ENCODE results near the gene TXLNA.
A peak's percentile ranks its signal among the peaks of the same experiment; 100 is the strongest.

TXLNA gene

DNA sequence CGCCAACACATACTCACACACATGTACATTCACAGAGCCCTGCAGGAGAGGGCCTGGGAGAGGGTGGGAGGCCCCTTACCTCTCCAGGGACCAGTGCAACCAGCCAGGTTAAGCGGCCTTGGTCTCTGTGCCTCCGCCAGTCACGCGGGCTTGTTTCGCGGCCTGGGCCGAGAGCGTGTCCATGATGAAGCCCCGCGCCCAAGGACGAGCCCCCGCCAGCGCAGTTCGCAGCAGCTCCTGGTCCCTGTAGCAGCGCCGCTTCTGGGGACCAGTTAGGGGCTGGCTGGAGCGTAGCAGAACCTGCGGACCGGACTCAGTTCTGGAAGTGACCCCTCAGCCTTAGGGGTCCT lies 60.3 kb downstream of the TXLNA start:
- Histone ChIP-seq H3K9me3 (ENCODE audit: control insufficient read depth, insufficient read depth, low read length) (no peaks in the 10 kb centered on the region), H3K36me3 (ENCODE audit: insufficient read depth, low read length) (no peaks in the 10 kb centered on the region), H3K9ac (ENCODE audit: low read depth, low read length) (peak overlapping the region; percentile 90), H3K4me1 (ENCODE audit: insufficient read depth, low read length) (no peaks in the 10 kb centered on the region)

DNA sequence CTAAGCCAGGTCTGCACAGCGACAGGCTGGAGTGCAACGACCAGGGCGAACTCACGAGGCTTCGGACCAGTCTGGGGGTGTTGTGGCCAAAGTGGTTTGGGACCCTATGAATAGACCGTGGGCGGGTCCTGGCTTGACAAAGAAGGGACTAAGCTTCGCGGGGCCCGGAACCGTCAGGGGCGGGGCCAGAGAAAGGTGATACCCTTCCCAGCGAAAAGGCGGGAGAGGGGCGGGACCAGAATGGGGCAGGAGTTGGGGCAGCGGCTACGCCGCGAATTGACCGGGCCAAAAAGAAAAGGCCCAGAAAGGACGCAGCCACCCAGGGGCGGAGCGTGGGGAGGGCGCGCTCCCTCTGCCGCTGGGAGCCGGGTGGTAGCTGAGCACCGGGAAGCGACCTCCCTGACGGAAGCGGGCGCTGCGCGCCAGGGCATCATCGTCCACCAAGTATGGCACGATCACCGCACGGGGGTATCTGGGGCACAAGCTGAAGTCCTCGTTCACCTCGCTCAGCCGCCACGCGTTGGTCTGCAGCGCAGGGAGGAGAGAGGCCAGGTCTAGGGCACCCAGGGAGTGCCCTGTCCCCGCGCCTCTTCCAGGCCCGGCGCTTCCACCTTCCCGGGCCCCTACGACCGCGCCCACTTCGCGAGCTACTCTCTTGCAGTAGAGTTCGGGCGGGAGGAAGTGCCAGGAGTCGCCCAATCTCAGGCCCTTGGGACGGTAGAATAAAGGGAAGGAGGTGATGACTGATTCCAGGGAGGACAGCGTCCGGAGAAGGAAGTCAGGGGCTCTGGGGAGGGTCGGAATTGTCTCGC lies 60.9 kb downstream of the TXLNA start:
- H3K36me3 ChIP-seq (ENCODE audit: insufficient read depth, low read length): no peaks in the 10 kb centered on the region
- no peaks in the 10 kb centered on the region for H3K4me1 ChIP-seq (ENCODE audit: insufficient read depth, low read length)
- H3K9ac ChIP-seq (ENCODE audit: low read depth, low read length): peak overlapping the region; percentile 90
- H3K9me3 ChIP-seq (ENCODE audit: control insufficient read depth, insufficient read depth, low read length): no peaks in the 10 kb centered on the region

DNA sequence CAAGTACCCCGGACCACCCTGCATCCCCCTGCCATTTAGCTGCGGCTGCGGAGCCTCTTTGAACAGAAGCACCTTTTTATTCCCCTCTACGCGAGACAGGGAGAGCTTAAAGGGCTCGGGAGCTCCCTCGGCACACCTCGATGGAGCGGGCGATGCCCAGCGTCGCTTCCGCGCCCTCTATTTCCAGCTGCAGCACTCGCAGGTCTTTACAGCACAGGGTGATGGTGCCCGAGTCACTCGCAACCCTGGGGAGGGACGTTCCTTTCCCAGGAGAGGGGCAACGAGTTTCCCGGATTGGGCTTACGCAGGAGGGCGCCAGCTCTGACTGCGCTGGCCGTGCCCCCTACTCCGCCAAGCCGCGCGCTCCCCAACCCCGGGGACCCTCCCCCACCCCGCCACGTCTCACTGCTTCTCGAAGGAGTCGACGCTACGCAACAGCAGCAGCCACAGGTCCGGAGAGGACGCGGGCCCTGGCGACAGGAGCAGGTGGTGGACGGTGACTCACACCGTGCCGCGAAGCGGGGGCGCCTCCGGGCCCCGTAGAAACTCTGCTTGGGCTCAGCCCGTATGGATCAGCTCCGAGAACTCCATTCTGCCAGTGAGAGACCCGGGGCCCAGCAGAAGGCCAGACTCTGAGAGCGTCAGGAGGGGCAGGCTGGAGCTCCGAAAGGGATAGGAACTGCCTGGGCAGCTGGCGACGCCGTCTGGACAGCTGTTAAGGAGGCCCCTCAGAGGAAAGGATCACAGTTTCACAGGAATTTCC lies 61.7 kb downstream of the TXLNA start:
- no peaks in the 10 kb centered on the region for H3K9me3 ChIP-seq (ENCODE audit: control insufficient read depth, insufficient read depth, low read length)
- no peaks in the 10 kb centered on the region for H3K4me1 ChIP-seq (ENCODE audit: insufficient read depth, low read length)
- peak overlapping the region; percentile 90 for H3K9ac ChIP-seq (ENCODE audit: low read depth, low read length)
- H3K36me3 ChIP-seq (ENCODE audit: insufficient read depth, low read length): no peaks in the 10 kb centered on the region

DNA sequence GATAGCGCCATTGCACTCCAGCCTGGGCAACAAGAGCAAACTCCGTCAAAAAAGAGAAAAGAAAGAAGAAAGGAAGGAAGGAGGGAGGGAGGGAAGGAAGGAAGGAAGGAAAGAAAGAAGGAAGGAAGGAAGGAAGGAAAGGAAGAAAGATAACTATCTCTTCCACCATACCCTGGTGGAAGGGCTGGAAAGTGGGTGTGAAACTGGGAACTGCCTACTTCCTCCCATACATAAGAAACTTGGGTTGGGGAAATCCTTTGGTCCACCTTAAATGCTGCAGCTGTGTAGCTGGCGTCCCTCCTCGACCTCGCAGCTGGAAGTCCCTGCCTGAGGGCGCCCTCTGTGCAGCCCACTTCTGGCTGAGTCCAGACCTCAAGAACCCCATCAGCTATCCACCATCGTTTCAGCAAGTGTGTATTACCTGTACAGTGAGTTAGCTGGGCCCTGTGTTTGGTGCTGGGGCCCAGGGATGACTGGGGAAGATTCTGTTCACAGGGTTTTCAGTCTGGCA lies 62.9 kb downstream of the TXLNA start:
- Histone ChIP-seq H3K9ac (ENCODE audit: low read depth, low read length) (no peak overlapping the region), H3K4me1 (ENCODE audit: insufficient read depth, low read length) (no peaks in the 10 kb centered on the region), H3K9me3 (ENCODE audit: control insufficient read depth, insufficient read depth, low read length) (no peaks in the 10 kb centered on the region), H3K36me3 (ENCODE audit: insufficient read depth, low read length) (no peaks in the 10 kb centered on the region)

DNA sequence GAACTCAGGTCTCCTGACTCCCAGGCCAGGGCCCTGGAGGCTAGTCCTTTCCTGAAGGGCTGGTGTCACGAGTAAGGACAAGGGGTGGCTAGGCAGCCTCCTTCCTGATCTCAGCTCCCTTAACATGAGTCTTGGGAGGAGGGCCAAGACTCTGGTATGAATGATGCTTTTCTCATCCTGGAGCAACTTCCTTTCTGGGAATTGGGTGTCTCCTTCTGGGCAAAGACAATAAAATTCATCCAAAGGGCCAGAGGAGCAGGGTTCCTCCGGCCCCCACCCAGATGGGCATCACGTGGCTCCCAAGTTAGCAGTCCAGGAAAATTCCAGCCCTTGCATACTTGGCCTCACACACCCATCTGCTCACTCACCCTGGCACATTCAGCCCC lies 67.4 kb downstream of the TXLNA start, which contains the start of gene FAM167B:
TSS of gene FAM167B (plus strand) at position 335 of the 386 bp plus-strand sequence. CDS start 200 bp downstream, outside the sequence.
- no peaks in the 10 kb centered on the region for H3K36me3 ChIP-seq (ENCODE audit: insufficient read depth, low read length)
- no peaks in the 10 kb centered on the region for H3K9me3 ChIP-seq (ENCODE audit: control insufficient read depth, insufficient read depth, low read length)
- peaks cover 24% of the 10 kb centered on the region for H3K4me1 ChIP-seq (ENCODE audit: insufficient read depth, low read length)
- no peak within 1 kb of the TSS for H3K9ac ChIP-seq (ENCODE audit: low read depth, low read length)

DNA sequence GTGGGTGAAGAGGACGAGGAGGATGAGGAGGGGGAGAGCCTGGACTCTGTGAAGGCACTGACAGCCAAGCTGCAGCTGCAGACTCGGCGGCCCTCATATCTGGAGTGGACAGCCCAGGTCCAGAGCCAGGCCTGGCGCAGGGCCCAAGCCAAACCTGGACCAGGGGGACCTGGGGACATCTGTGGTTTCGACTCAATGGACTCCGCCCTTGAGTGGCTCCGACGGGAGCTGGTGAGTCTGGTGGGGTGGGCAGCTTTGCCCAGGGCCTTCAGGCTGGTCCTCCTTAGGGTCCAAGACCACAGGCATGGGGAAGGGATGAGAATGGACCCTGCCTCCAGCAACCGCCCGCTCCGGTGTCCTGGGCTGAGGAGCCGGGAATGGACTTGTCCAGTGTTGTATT lies 68.0 kb downstream of the TXLNA start:
- Histone ChIP-seq H3K9me3 (ENCODE audit: control insufficient read depth, insufficient read depth, low read length) (no peaks in the 10 kb centered on the region), H3K9ac (ENCODE audit: low read depth, low read length) (no peak overlapping the region), H3K4me1 (ENCODE audit: insufficient read depth, low read length) (peaks cover 24% of the 10 kb centered on the region), H3K36me3 (ENCODE audit: insufficient read depth, low read length) (no peaks in the 10 kb centered on the region)
